ENCODE data around the gene DACT1. TPM values are rescaled to one million over a fixed set of nuclear protein-coding genes. Genes with fewer than 3 reads are reported as not detected.

DACT1 gene
- total RNA-seq, 1 donor from 2014 or later, result 326 TPM

- DNase-seq (ENCODE audit: low spot score), result no peak
- Mint-ChIP-seq H3K4me1 (ENCODE audit: low read depth) (no peaks in the 10 kb centered on the region), H3K4me3 (ENCODE audit: unreplicated experiment) (no peak overlapping the region), H3K27ac (ENCODE audit: unreplicated experiment) (no peak overlapping the region), H3K9me3 (ENCODE audit: low read depth) (no peaks in the 10 kb centered on the region), H3K27me3 (ENCODE audit: low read depth) (no peaks in the 10 kb centered on the region), H3K36me3 (ENCODE audit: low read depth) (no peaks in the 10 kb centered on the region)
- no peak for TF ChIP-seq CTCF (IDR thresholded peaks at IDR 0.05)
These were observed 20.1 kb upstream of the DACT1 start for GRCh38 chr14:58617619-58618018.

DNA sequence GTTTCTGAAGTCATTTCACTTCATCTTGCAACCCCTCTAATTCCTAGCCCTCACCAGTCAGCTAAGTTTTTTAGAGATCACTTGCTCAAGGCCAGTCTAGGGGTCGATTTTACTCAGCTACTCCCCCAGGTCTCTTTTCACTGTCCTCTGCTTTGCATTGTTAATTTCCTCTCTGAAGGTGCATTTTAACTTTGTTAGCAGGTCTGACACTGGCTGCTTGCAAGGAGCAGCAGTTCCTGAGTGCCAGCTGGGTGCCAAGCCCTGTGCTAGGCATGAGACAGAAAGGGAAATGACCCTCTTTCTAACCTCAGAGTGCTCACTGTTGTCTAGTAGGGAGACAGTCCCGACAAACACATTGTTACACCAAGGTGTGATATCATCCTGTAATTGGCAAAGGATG is 17.8 kb upstream of the DACT1 start:
- Mint-ChIP-seq H3K4me3 (ENCODE audit: unreplicated experiment) (no peak overlapping the region), H3K27me3 (ENCODE audit: low read depth) (no peaks in the 10 kb centered on the region), H3K9me3 (ENCODE audit: low read depth) (no peaks in the 10 kb centered on the region), H3K4me1 (ENCODE audit: low read depth) (no peaks in the 10 kb centered on the region), H3K27ac (ENCODE audit: unreplicated experiment) (no peak overlapping the region), H3K36me3 (ENCODE audit: low read depth) (no peaks in the 10 kb centered on the region)
- DNase-seq (ENCODE audit: low spot score), result no peak
- TF ChIP-seq CTCF (IDR thresholded peaks at IDR 0.05), result no peak

DNA sequence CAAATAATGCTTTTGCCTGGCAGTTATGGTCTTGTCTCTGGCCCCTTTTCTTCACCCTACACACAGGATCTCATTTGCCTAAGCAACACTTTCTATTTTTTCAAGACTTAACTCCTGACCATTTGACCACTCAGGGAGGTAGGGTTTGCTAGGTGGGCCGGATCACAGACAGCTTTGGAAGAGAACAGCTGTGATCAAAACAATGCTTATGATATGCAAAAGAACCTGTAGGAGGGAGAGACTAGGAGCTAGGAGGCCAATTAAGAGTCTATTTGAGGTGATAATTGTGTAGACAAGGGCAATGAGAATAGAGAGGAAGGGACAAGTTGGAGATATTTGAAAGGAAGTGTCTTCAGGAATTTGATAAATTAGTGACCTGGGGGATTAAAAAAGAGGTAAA is 12.3 kb upstream of the DACT1 start:
- DNase-seq (ENCODE audit: low spot score), result no peak
- Mint-ChIP-seq H3K27me3 (ENCODE audit: low read depth) (no peaks in the 10 kb centered on the region), H3K36me3 (ENCODE audit: low read depth) (no peaks in the 10 kb centered on the region), H3K27ac (ENCODE audit: unreplicated experiment) (no peak overlapping the region), H3K4me1 (ENCODE audit: low read depth) (peaks cover 14% of the 10 kb centered on the region), H3K4me3 (ENCODE audit: unreplicated experiment) (no peak overlapping the region), H3K9me3 (ENCODE audit: low read depth) (no peaks in the 10 kb centered on the region)
- no peak for TF ChIP-seq CTCF (IDR thresholded peaks at IDR 0.05)

DNA sequence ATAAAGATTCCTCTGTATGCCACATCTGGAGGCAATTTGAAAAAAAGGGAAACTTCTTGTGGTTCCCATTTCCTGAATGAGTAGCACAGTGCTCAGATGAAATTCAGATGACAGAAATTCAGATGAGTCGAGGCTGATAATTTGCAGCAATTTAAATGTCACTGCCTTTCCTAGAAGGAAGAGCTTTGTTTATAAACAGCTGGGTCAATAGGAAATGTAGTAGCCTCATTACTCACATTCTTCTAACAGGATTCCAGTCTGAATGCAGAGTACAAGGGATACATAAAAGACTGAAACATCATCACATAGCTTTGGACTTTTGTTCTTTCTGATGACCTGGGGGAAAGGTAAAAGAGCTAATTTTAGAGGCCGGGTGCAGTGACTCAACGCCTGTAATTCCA is 11.3 kb upstream of the DACT1 start:
- DNase-seq (ENCODE audit: low spot score), result no peak
- H3K9me3 Mint-ChIP-seq (ENCODE audit: low read depth), result no peaks in the 10 kb centered on the region
- H3K27me3 Mint-ChIP-seq (ENCODE audit: low read depth), result no peaks in the 10 kb centered on the region
- no peak overlapping the region for H3K27ac Mint-ChIP-seq (ENCODE audit: unreplicated experiment)
- no peak for TF ChIP-seq CTCF (IDR thresholded peaks at IDR 0.05)
- peaks cover 14% of the 10 kb centered on the region for H3K4me1 Mint-ChIP-seq (ENCODE audit: low read depth)
- no peaks in the 10 kb centered on the region for H3K36me3 Mint-ChIP-seq (ENCODE audit: low read depth)
- no peak overlapping the region for H3K4me3 Mint-ChIP-seq (ENCODE audit: unreplicated experiment)

- no peaks in the 10 kb centered on the region for H3K27me3 Mint-ChIP-seq (ENCODE audit: low read depth)
- TF ChIP-seq CTCF (IDR thresholded peaks at IDR 0.05), result no peak
- H3K36me3 Mint-ChIP-seq (ENCODE audit: low read depth), result no peaks in the 10 kb centered on the region
- DNase-seq (ENCODE audit: low spot score), result no peak
- no peaks in the 10 kb centered on the region for H3K9me3 Mint-ChIP-seq (ENCODE audit: low read depth)
- peaks cover 14% of the 10 kb centered on the region for H3K4me1 Mint-ChIP-seq (ENCODE audit: low read depth)
- no peak overlapping the region for H3K27ac Mint-ChIP-seq (ENCODE audit: unreplicated experiment)
- H3K4me3 Mint-ChIP-seq (ENCODE audit: unreplicated experiment), result no peak overlapping the region
These were observed 9.4 kb upstream of the DACT1 start for GRCh38 chr14:58628406-58628805.

Measured in chondrocyte (in vitro differentiated cells).